ENCODE results near the gene CNN1. TPM values are rescaled to one million over a fixed set of nuclear protein-coding genes. Genes with fewer than 3 reads are reported as not detected.

The CNN1 gene
- total and polyA plus RNA-seq, 7 donors, result 1.9 to 11.9 (median 5.7) TPM

- DNase-seq (no peak), ATAC-seq (no peak)
- H3K36me3 ChIP-seq (ENCODE audit: insufficient read depth in 1 of 2, low read depth in 1 of 2), result no peaks in the 10 kb centered on the region
- intact Hi-C loops (cut with DNase I), result no loop called here
- 53 to 62% (median 60%) methylated on average over 5 of the region's 5 CpGs for WGBS, 3 donors
- no peaks in the 10 kb centered on the region for H3K4me1 ChIP-seq
- H3K4me3 ChIP-seq, result no peak overlapping the region
- H3K27me3 ChIP-seq (ENCODE audit: insufficient read depth in 3 of 3, low read length in 2 of 3), result no peaks in the 10 kb centered on the region
- TF ChIP-seq, protein P1, sequence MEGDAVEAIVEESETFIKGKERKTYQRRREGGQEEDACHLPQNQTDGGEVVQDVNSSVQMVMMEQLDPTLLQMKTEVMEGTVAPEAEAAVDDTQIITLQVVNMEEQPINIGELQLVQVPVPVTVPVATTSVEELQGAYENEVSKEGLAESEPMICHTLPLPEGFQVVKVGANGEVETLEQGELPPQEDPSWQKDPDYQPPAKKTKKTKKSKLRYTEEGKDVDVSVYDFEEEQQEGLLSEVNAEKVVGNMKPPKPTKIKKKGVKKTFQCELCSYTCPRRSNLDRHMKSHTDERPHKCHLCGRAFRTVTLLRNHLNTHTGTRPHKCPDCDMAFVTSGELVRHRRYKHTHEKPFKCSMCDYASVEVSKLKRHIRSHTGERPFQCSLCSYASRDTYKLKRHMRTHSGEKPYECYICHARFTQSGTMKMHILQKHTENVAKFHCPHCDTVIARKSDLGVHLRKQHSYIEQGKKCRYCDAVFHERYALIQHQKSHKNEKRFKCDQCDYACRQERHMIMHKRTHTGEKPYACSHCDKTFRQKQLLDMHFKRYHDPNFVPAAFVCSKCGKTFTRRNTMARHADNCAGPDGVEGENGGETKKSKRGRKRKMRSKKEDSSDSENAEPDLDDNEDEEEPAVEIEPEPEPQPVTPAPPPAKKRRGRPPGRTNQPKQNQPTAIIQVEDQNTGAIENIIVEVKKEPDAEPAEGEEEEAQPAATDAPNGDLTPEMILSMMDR (IDR thresholded peaks at IDR 0.05), result no peak
- H3K9me3 ChIP-seq, result no peaks in the 10 kb centered on the region
- peak overlapping the region; percentile 85 for H3K27ac ChIP-seq
Measured at GRCh38 chr19:11534948-11535347, 3.7 kb upstream of the CNN1 start.

DNA sequence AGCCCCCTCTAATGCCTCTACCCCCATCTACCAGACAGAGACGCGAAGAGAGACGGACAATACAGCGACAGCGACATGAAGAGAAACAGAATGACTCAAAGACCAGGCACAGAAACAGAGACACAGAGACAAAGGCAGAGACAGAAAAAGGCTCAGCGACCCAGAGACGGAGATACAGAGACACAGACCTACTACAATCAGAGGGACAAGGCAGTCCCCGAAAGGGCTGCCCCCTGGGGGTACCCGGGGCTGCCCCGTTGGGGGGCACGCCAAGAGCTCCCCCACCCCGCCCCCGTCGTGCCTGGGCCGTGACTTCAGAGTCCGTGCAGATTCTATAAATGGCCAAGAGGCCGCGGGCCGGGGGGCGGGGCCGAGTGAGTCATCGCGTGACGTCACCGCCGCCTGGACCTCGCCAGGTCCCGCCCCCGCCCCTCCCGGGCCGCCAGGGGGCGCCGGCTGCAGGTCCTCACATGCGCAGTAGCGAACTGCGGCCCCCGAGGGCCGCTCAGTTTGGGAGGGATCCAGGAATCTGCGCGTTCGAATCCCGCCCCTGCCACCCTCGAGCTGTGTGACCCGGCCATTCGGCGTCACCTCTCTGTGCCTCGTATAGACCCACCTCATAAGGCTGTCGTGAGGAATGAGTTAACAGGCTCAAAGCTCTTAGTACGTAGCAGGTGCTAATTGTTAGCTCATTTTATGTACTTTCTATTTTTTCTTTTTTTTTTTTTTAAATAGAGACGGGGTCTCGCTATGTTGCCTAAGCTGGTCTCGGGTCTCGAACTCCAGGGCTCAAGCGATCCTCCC, 2.7 kb upstream of the CNN1 start:
- Histone ChIP-seq H3K4me3 (peak overlapping the region; percentile 62), H3K9me3 (no peaks in the 10 kb centered on the region), H3K36me3 (ENCODE audit: insufficient read depth in 1 of 2, low read depth in 1 of 2) (no peaks in the 10 kb centered on the region), H3K4me1 (no peaks in the 10 kb centered on the region), H3K27me3 (ENCODE audit: insufficient read depth in 3 of 3, low read length in 2 of 3) (no peaks in the 10 kb centered on the region), H3K27ac (peak overlapping the region; percentile 85)
- TF ChIP-seq, protein P1 (IDR thresholded peaks at IDR 0.05), result peak; percentile 89
- DNase-seq, result peak; percentile 90 to 95
- ATAC-seq, result peak; percentile 95 to 98 (median 96)
- intact Hi-C loops (cut with DNase I), result no loop called here
- WGBS, 3 donors, result 9 to 18% (median 10%) methylated on average over 32 to 54 of the region's 54 CpGs

DNA sequence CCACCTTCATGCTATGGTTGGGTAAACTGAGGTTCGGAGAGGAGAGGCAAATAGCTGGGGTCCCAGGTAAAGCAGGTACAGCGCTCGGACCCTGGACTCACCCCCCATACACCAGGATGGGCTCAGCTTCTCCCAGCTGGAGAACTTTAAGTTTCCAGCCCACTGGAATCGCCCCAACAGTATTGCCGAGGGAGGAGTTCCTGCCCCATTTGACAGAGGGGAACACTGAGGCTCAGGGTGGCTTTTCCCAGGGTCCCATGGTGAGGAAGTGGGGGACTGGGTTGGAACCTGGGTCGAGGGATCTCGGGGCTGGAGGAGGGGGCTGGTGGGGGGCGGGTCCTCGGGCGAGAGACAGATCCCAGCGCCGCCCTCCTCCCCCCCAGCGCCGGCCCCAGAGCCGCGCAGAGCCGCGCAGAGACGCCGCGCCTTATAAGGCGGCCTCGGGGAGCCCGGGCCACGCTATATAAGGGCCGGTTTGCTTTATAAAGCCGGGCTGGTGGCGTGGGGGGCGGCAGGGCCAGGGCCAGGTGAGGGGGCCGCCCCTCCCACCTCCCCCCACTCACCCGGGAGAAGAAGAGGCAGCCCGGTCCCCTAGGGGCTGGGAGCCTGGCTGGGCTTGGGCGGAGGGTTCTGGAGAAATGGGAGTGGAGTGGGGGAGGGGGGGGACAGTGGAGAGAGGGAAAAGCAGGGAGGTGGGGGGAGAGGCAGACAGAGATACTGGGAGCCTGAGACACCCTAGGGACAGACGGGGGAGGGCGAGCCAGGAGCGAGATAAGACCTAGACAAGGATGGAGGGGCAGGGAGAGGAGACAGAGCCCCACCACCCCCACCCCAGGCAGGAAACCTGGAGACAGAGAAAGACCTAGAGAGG, 1.1 kb downstream of the CNN1 start:
- no peak for ATAC-seq
- no peak for DNase-seq
- H3K36me3 ChIP-seq (ENCODE audit: insufficient read depth in 1 of 2, low read depth in 1 of 2), result no peaks in the 10 kb centered on the region
- TF ChIP-seq, protein P1 (IDR thresholded peaks at IDR 0.05), result no peak
- intact Hi-C loops (cut with DNase I), result no loop called here
- no peaks in the 10 kb centered on the region for H3K27me3 ChIP-seq (ENCODE audit: insufficient read depth in 3 of 3, low read length in 2 of 3)
- 12 to 27% (median 16%) methylated on average over 17 to 36 of the region's 36 CpGs for WGBS, 3 donors
- H3K4me3 ChIP-seq, result peak overlapping the region; percentile 47
- no peaks in the 10 kb centered on the region for H3K4me1 ChIP-seq
- peak overlapping the region; percentile 23 for H3K27ac ChIP-seq
- no peaks in the 10 kb centered on the region for H3K9me3 ChIP-seq

DNA sequence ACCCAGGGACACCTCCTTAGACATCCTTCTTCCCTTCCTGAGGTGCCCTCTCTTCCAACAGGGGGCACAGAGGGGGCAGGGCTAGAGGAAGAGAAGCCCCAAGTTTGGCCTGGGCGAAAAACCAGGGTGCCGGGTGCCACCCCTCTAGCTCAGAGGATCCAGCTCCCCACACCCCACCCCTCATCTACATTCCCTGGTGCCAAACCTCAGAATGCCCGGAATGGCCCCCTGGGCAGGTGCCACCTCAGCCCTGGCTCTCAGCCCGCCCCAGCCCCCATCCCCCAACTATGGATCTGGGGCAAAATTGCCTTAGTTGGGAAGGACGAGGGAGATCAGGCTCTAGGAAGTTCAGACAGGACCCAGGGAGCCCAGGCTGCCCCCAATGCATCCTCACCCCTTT, 2.0 kb downstream of the CNN1 start:
- WGBS, 3 donors, result 70 to 88% (median 75%) methylated on average over 5 of the region's 5 CpGs
- ATAC-seq (no peak), DNase-seq (no peak)
- Histone ChIP-seq H3K4me1 (no peaks in the 10 kb centered on the region), H3K9me3 (no peaks in the 10 kb centered on the region), H3K27ac (no peak overlapping the region), H3K4me3 (peak overlapping the region; percentile 47), H3K36me3 (ENCODE audit: insufficient read depth in 1 of 2, low read depth in 1 of 2) (no peaks in the 10 kb centered on the region), H3K27me3 (ENCODE audit: insufficient read depth in 3 of 3, low read length in 2 of 3) (no peaks in the 10 kb centered on the region)
- intact Hi-C loops (cut with DNase I), result no loop called here
- TF ChIP-seq, protein P1 (IDR thresholded peaks at IDR 0.05), result no peak

Data from psoas muscle (tissue), 8 donors.